BJ (cell line): ENCODE data around the gene ZNF503. TPM values are rescaled to one million over a fixed set of nuclear protein-coding genes. Genes with fewer than 3 reads are reported as not detected.
"Not testable (repeated sequence)": the region's sequence is repeated elsewhere in the genome, so short reads cannot be mapped to it uniquely, and the experiment has no call there.

Source experiments
- CTCF ChIA-PET: fragments of 350-600 bp; formaldehyde crosslinking; extraction: SDS; loops from one replicate; lab custom pipeline; 2021; ENCODE audit warnings: antibody characterized with exemption, inconsistent platforms; lab: Yijun Ruan, JAX
- POLR2A ChIA-PET: fragments of 300-600 bp; sonication (Branson Sonifier 250); formaldehyde crosslinking; extraction: SDS; loops from one replicate; lab custom pipeline; 2021; ENCODE audit warnings: antibody characterized with exemption; lab: Charles Lee
- DNase-seq: peaks from one replicate; pipeline ENCODE4 v3.0.0-alpha.2; 2011; ENCODE audit warnings: low read depth
- H3K27me3 ChIP-seq: 2 replicates; pipeline ENCODE4 v1.6.0; 2011; ENCODE audit warnings: low read length; ENCODE audit not compliant: control insufficient read depth, insufficient read depth
- H3K36me3 ChIP-seq: 2 replicates; pipeline ENCODE4 v1.5.1; 2011; ENCODE audit warnings: low read length; ENCODE audit not compliant: control insufficient read depth, insufficient read depth
- H3K4me3 ChIP-seq: 2 replicates; pipeline ENCODE4 v1.5.1; 2011; ENCODE audit warnings: low read depth, mild to moderate bottlenecking, control low read depth, low read length
- polyA plus RNA-seq: library from polyadenylated mRNA; depleted of rRNA; stranded (reverse); fragments of >200 nt; gene quantifications from 2 replicates; pipeline ENCODE4 v1.2.3, GENCODE V29; 2011
- TF ChIP-seq, protein P1 (sequence below): IDR thresholded peaks from 2 replicates; pipeline ENCODE4 v1.5.1; 2011; ENCODE audit warnings: low read depth, mild to moderate bottlenecking, control low read depth, inconsistent platforms, low read length, moderate library complexity; ENCODE audit not compliant: insufficient read depth

ZNF503 gene
- polyA plus RNA-seq, 1 experiment: 0.45 TPM

DNA sequence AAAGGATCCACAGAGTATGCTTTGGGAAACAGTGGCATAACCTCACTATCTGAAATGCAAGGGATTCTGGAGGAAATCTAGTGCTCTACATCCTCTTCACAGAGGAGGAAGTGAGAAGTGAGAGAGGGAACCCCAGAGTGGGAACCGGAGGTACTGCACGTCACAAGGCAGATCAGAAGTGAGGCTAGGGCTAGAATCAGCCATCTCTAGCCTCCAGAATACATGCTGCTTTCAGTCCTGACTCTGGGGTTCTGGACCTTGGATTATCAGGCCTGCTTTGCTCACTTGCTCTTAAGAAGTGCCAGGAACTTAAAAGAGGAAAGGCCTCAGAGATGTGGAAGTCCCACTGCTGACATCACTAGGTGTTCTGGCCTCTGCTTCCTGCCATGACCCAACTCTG lies 25.7 kb downstream of the ZNF503 start:
- Histone ChIP-seq H3K36me3 (no peaks in the 10 kb centered on the region), H3K4me3 (no peak overlapping the region), H3K27me3 (peaks cover 5% of the 10 kb centered on the region)
- TF ChIP-seq, protein P1, sequence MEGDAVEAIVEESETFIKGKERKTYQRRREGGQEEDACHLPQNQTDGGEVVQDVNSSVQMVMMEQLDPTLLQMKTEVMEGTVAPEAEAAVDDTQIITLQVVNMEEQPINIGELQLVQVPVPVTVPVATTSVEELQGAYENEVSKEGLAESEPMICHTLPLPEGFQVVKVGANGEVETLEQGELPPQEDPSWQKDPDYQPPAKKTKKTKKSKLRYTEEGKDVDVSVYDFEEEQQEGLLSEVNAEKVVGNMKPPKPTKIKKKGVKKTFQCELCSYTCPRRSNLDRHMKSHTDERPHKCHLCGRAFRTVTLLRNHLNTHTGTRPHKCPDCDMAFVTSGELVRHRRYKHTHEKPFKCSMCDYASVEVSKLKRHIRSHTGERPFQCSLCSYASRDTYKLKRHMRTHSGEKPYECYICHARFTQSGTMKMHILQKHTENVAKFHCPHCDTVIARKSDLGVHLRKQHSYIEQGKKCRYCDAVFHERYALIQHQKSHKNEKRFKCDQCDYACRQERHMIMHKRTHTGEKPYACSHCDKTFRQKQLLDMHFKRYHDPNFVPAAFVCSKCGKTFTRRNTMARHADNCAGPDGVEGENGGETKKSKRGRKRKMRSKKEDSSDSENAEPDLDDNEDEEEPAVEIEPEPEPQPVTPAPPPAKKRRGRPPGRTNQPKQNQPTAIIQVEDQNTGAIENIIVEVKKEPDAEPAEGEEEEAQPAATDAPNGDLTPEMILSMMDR: no peak
- ChIA-PET POLR2A (no interaction called here), CTCF (interaction anchor here (0.6 kb wide), 1 partner anchor 1261 kb away, joined by 3 read pairs; no protein-coding TSS in a partner anchor)
- DNase-seq: no peak

DNA sequence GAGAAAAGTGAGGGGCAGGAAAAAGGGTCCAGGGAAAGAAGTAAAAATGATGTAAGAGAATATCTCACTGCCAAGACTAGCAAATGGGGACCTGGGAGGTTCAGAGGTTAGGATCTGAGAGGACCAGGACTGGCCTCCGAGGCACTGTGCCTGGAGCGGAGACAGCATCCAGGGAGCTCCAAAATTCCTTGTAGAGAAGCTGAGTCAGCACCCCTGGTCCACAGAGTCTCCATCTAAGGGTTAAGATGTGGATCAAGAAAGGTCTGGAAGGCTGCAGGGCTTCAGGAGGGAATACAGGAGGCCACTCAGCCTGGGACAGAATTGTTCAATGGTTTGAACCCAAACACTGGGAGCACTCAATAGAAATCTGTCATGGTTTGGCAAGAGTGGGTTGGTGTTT lies 30.6 kb downstream of the ZNF503 start:
- Histone ChIP-seq H3K4me3 (no peak overlapping the region), H3K36me3 (no peaks in the 10 kb centered on the region), H3K27me3 (peaks cover 7% of the 10 kb centered on the region)
- CTCF ChIA-PET: no interaction called here
- DNase-seq: no peak
- POLR2A ChIA-PET: no interaction called here
- TF ChIP-seq, protein P1: no peak

DNA sequence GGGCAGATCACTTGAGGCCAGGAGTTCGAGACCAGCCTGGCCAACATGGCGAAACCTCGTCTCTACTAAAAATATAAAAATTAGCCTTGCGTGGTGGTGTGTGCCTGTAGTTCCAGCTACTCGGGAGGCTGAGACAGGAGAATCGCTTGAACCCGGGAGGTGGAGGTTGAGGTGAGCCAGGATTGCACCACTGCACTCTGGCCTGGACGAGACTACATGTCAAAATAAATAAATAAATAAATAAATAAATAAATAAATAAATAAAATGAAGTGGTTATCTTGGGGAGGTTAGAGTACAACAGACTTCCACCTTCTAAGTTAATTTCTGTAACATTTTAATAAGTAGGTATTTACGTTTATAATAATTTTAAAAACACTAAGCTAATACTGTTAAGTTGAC lies 31.7 kb downstream of the ZNF503 start:
- H3K4me3 ChIP-seq, H3K36me3 ChIP-seq, H3K27me3 ChIP-seq, POLR2A ChIA-PET, DNase-seq: not testable (repeated sequence)
- CTCF ChIA-PET: interaction anchor here (1.0 kb wide), 1 partner anchor 673 kb away, joined by 3 read pairs; no protein-coding TSS in a partner anchor

DNA sequence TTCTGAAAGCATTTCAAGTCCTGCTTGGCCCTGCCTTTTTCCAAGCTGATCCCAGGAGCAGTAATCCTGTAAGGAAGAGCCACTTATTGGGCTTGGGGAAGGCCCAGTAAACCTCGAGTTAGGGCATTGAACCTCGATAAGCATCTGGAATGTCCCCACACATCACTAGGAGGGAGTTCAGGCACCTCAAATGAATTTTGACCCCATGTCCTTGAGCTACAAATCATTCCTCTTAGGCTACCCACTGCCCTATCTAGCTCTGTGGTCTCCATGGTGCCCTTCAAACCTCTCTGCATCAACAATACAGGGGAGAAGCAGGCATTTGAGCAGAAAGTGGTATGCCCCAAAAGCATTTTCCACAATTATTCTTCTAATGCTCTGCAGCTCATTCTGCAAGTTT lies 33.7 kb downstream of the ZNF503 start:
- CTCF ChIA-PET: no interaction called here

DNA sequence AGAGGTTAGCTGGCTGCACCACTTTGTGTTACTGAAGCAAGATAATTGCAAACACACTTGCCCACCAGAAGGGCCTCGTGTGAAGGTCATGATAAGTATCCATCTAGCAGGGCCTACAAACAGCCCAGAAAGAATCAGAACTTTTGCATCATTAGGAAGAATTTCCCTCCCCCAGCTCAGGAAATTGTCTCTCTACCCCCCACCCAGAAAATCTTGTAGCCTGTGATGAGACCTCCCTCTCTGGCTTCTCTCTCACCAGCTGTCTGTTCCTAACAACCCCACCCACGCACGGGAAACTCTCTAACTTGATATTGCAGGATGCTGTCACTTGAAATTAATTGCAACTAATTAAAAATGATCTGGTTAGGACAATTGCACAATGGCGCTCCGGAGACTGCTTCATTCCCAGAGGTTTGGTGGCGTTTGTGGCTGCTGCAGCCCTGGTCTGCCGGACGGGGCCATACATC lies 34.5 kb downstream of the ZNF503 start:
- POLR2A ChIA-PET: no interaction called here
- DNase-seq: no peak
- TF ChIP-seq, protein P1: no peak
- Histone ChIP-seq H3K27me3 (peaks cover 7% of the 10 kb centered on the region; the same call in 1 of the 2 replicates), H3K4me3 (no peak overlapping the region), H3K36me3 (no peaks in the 10 kb centered on the region)
- CTCF ChIA-PET: interaction anchor here (0.7 to 1.0 kb wide), 2 partner anchors 28 kb away, joined by 3 read pairs; no protein-coding TSS in a partner anchor

More for the DNA sequence above, 33.7 kb downstream of the ZNF503 start:
- TF ChIP-seq, protein P1: no peak
- Histone ChIP-seq H3K36me3 (no peaks in the 10 kb centered on the region), H3K27me3 (peaks cover 7% of the 10 kb centered on the region; the same call in 1 of the 2 replicates), H3K4me3 (no peak overlapping the region)
- POLR2A ChIA-PET: no interaction called here
- no peak for DNase-seq

DNA sequence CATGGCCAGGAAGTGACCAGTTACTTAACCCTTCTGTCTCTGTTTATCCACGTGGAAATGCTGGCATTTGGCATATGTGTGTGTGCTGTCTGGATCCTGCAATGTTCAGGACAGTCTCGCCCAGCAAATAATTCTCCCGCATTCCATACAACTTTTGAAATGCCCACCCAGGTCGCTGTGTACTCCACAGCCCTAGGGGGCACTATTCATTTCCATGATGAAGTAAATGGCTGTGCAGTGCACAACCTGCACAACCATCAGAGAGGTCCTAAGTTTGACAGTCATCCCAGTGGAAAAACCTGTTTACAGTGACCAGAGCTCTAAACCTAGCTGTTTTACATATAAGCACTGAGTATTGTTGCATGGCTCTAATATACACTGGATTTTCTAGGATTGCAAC lies 38.1 kb downstream of the ZNF503 start:
- TF ChIP-seq, protein P1: no peak
- ChIA-PET POLR2A (no interaction called here), CTCF (interaction anchor here (2.2 kb wide), 1 partner anchor 11 kb away, joined by 6 read pairs; no protein-coding TSS in a partner anchor)
- Histone ChIP-seq H3K36me3 (no peaks in the 10 kb centered on the region), H3K4me3 (no peak overlapping the region), H3K27me3 (peaks cover 6% of the 10 kb centered on the region; the same call in 1 of the 2 replicates)
- DNase-seq: no peak

DNA sequence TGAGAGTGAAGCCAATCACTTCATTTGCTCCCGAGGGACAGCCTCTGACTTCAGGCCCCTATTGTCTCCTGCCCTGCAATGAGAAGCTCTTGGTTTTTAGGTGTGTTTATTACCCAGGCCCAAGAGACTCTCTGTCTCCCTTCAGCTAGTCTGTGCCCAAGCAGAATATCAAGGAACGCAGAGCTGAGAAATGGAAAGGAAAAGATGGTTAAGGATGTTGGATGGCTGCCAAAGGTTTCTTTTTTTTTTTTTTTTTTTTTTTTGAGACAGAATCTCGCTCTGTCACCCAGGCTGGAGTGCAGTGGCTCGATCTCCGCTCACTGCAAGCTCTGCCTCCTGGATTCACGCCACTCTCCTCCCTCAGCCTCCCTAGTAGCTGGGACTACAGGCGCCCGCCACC lies 41.7 kb downstream of the ZNF503 start:
- POLR2A ChIA-PET, H3K27me3 ChIP-seq, DNase-seq, H3K36me3 ChIP-seq, H3K4me3 ChIP-seq: not testable (repeated sequence)
- CTCF ChIA-PET: interaction anchor here (1.3 to 1.4 kb wide), 2 partner anchors 17 to 124 kb away, joined by 3 to 4 read pairs; partner anchors contain the start of gene COMTD1
